HG03045 (cell line): ENCODE measurements around the gene LYRM4.

Source experiments
- ATAC-seq: cut with Tn5 transposase; IDR thresholded peaks from one replicate; pipeline ENCODE4 v1.9.1; 2021; ENCODE audit warnings: mild to moderate bottlenecking, moderate library complexity; ENCODE audit not compliant: unreplicated experiment

LYRM4 gene

GRCh38 chr6:5105146-5105545 is 155.6 kb downstream of the LYRM4 start:
- no peak for ATAC-seq

GRCh38 chr6:5104667-5105066 is 156.1 kb downstream of the LYRM4 start:
- ATAC-seq: no peak

- ATAC-seq: no peak
Measured at GRCh38 chr6:5103250-5103649, 157.5 kb downstream of the LYRM4 start.

- no peak for ATAC-seq
Measured at GRCh38 chr6:5102267-5102970, 158.3 kb downstream of the LYRM4 start.

- ATAC-seq: no peak
Measured at GRCh38 chr6:5100806-5101205, 159.9 kb downstream of the LYRM4 start.

- ATAC-seq: no peak
Measured at GRCh38 chr6:5099537-5099936, 161.2 kb downstream of the LYRM4 start.

GRCh38 chr6:5098501-5099270 is 162.1 kb downstream of the LYRM4 start:
- ATAC-seq: no peak

GRCh38 chr6:5096482-5096881 is 164.3 kb downstream of the LYRM4 start:
- ATAC-seq: no peak

GRCh38 chr6:5095236-5095635 is 165.5 kb downstream of the LYRM4 start:
- ATAC-seq: peak; percentile 68

- ATAC-seq: no peak
Measured at GRCh38 chr6:5094327-5094726, 166.4 kb downstream of the LYRM4 start.

GRCh38 chr6:5093231-5094015 is 167.3 kb downstream of the LYRM4 start:
- no peak for ATAC-seq

GRCh38 chr6:5091210-5092069 is 169.3 kb downstream of the LYRM4 start:
- ATAC-seq: no peak

- ATAC-seq: no peak
Measured at GRCh38 chr6:5090603-5091002, 170.1 kb downstream of the LYRM4 start.

- ATAC-seq: no peak
Measured at GRCh38 chr6:5089481-5090438, 171.0 kb downstream of the LYRM4 start.

- ATAC-seq: no peak
Measured at GRCh38 chr6:5088780-5089179, 172.0 kb downstream of the LYRM4 start.

- no peak for ATAC-seq
Measured at GRCh38 chr6:5087389-5087788, 173.4 kb downstream of the LYRM4 start.

GRCh38 chr6:5086294-5086890 is 174.4 kb downstream of the LYRM4 start:
- ATAC-seq: no peak

- peak; percentile 33 for ATAC-seq
Measured at GRCh38 chr6:5085648-5086293, 175.0 kb downstream of the LYRM4 start.
